Epithelial cell of prostate (primary cell): ENCODE measurements around the gene LDLRAP1.
"Not testable (repeated sequence)": the region's sequence is repeated elsewhere in the genome, so short reads cannot be mapped to it uniquely, and the experiment has no call there.

Source experiments
- DNase-seq: peaks from one replicate; pipeline ENCODE4 v3.0.0-alpha.2; 2011; ENCODE audit warnings: low read depth, low spot score
- H3K27ac ChIP-seq: fragments of 450-650 bp; 2 replicates; pipeline ENCODE4 v1.5.1; 2017; ENCODE audit warnings: mild to moderate bottlenecking

Gene LDLRAP1

DNA sequence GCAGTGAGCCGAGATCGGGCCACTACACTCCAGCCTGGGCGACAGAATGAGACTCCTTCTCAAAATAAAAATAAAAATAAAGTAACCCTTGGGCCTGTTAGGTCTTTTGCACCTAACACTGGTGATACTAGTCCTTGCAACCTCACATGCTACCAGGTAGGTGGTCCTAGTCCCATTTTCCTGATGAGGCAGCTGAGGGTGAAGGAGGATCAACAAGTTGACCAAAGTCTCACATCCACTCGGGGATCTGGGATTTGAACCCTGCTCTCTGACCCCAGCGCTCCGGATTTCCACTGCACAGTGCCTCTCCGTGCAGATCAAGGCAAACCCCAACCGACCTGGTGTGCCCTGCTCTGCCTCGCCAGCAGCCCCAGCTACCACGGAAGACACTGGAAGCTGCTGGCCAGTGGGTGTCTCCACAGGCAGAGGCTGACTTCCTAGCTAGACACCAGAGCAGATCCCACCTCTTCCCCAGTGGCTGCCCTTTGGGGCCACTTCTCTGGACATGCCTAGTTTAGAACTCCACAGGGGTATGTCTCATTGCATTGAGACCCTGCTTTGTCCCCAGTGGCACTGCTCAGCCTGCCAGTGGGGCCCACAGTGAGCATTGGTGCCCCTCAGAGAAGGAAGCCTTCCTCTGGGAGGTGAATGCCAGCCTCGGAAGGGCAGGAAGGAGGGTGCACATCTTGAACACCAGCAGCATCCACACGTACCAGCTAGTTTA lies 27.6 kb downstream of the LDLRAP1 start:
- DNase-seq: no peak
- no peak overlapping the region for H3K27ac ChIP-seq

DNA sequence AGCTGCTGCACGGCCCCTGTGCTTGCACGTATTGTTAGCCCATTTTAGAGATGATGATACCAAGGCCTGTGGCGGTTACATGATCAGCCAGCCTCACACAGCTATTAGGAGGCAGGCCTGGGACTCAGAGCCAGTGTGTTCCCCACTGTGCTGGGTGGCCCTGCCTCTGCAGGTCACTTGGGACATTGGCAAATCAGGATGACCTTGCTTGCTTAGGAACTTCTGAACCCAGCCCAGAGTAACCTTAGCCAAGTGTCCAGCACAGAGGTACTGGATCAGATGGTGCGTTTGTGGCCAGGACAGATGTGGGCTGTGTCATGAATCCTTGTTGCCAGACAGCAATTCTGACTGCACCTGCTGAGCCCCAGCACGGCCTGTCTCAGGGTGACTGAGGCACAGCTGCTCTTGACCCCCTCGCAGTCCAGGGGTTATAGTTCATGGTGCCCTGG lies 28.1 kb downstream of the LDLRAP1 start:
- no peak overlapping the region for H3K27ac ChIP-seq
- no peak for DNase-seq

DNA sequence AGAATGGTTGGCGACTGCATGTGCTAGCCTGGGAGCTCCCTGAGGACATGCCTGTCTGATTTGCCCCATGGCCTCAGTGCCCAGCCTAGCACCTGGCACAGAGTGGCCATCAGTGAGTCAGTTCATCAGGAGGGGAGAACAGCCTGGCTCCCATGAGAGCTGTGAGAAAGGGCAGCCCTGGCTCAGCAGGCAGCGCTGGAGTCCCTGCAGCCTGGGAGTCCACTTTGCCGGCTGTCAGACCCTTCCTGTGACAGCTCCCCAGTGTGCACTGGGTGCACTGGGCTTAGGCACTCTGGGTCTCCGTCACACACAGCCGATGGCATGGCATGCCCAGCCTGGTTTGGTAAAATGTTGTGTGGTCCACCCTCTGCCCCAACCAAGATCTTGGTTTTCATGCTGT lies 28.7 kb downstream of the LDLRAP1 start:
- DNase-seq: no peak
- H3K27ac ChIP-seq: no peak overlapping the region

DNA sequence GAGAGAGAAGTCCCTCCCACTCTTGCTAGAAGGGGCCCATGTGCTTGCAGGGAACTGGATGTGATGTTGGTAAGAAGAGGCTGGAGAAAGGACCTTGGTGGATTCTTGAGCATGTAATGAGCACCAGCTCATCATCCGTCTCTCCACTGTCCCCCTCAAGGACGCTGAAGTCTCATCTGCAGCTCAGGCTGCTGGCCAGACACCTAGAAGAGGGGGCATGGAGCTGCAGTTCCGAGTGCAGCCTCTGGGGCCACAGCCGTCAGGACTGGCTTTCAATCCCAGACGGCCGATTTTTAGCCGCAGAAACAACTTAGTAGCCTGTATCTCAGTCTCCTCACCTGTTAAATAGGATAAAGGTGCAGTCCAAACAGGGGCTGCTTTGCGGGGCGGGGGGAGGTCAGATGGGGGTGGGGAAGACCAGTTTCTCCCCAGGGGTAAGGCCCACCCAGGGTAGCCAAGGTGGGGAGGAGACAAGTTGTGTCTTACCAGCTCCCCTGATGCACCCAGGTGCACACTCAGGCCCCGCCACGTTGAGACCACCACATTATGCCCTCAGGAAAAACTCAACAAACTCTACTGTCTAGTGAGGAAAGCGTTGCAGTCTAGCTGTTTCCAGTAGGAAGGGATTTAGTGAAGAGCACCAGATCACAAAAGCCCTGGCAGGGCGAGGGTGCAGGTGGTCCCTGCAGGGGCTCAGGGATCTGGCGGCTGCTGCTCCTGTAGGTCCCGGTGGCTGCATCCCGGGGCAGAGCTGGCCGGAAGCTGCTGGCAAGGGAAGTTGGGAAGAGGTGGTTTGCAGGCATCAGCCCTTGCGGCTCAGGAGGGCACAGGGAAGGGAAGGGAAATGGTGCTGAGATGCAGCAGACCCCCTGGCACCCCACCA lies 29.5 kb downstream of the LDLRAP1 start:
- DNase-seq: no peak
- H3K27ac ChIP-seq: no peak overlapping the region

DNA sequence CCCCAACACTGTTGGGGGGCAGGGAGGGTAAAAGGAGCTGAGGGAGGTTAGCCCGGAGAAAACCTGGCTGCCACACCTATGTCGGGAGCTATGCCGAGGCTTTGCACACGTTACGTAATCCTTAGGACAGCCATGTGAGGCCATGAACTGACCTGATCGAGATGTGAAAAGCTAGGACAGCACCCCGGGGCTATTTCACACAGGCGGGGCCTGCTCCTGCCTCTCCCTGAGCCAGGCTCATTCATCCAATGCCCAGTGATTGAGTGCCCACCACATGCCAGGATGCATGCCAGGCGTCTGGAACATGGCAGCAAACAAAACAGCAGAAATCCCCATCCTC lies 30.2 kb downstream of the LDLRAP1 start:
- DNase-seq: no peak
- H3K27ac ChIP-seq: no peak overlapping the region

DNA sequence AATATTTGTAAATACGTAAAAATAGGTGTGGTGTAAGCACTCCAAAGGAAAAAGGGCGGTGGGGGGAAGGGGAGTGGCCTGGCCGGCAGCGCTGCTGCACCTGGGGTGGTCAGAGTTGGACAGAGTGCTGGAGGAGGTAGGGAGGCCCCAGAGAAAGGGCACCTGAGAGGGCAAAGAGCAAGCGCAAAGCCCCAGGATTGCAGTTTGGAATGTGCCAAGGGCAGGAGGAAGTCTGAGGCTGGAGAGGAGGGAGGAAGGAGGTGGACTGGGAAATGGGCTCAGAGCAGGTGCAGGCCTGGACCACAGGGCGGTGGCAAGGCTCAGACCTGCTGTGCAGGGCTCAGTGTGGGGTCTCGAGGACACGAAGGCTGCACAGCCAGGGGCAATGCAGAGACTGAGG lies 30.6 kb downstream of the LDLRAP1 start:
- DNase-seq: no peak
- H3K27ac ChIP-seq: no peak overlapping the region

DNA sequence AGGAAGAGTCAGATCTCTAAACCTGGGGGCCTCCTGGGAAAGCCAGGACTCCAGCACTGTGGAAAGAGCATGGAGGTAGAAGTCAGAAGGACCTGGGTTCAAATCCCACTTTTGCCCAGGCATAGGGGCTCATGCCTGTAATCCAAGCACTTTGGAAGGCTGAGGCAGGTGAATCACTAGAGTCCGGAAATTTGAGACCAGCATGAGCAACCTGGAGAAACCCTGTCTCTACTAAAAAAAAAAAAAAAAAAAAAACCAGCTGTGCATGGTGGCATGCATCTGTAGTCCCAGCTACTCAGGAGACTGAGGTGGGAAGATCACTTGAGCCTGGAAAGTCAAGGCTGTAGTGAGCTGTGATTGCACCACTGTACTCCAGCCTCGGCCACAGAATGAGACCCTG lies 31.8 kb downstream of the LDLRAP1 start:
- no peak for DNase-seq
- H3K27ac ChIP-seq: no peak overlapping the region

DNA sequence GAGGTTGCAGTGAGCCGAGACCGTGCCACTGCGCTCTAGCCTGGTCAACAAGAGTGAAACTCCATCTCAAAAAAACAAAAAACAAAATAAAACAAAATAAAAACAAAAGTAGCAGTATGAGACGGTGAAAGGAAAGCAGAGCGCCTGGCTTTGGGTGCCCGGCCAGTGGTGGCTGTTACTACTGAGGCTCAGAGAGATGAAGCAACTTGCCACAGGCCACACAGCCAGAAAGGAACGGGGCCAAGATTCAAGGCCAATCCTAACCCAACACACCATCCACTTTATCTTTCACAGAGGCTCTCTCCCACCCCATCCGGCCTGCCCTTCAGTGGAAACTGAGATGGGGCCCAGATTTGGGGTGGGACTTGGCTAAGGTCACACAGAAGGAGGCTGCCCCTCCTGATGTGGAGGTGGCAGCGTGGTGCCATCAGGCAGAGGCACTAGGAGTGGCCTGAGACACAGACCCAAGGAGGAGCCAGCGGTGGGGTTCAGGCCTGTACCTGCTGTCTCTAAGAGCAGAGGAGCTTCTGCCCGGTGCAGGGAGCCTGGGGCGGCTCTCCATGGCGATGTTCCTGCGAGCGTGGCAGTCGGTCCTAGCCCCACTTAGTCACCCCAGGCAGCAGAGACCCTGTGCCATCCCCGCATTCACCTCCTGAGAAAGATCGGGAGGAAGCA lies 33.2 kb downstream of the LDLRAP1 start:
- no peak overlapping the region for H3K27ac ChIP-seq
- DNase-seq: no peak

DNA sequence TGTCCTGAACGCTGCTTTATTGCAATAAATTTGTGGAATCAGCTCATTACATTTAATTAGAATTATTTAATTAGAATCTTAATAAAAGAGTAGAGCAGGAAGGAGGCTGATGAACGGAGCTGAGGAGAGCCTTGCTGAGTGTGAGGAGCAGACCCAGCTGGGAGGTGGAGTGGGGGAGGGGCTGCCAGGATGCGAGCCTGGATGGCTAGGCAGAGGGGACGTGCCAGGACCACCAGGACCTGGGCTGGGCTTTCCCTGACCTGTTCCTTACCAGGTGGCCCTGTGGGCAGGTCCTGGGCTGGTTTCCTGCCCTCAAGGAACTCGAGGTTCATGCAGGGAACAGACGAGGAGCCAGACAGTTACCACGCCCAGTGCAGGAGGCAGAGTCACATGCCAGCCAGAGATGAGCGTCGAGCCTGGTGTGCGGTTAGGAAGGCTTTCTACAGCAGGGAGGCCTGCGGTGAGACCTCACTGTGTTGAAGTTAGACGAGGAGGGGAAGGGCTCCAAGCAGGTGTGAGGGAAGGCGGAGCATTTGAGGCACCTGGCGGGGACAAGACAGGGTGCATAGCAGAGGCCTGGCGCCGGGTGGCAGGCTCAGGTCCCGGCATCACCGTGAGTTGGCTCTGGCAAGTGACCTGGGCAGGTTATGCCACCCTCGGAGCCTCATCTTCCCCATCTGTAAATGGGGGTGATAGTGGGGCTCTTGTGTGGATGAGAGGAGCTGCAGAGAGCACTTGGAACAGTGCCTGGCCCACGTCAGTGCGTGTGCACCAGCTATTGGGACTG lies 33.9 kb downstream of the LDLRAP1 start:
- no peak for DNase-seq
- no peak overlapping the region for H3K27ac ChIP-seq

DNA sequence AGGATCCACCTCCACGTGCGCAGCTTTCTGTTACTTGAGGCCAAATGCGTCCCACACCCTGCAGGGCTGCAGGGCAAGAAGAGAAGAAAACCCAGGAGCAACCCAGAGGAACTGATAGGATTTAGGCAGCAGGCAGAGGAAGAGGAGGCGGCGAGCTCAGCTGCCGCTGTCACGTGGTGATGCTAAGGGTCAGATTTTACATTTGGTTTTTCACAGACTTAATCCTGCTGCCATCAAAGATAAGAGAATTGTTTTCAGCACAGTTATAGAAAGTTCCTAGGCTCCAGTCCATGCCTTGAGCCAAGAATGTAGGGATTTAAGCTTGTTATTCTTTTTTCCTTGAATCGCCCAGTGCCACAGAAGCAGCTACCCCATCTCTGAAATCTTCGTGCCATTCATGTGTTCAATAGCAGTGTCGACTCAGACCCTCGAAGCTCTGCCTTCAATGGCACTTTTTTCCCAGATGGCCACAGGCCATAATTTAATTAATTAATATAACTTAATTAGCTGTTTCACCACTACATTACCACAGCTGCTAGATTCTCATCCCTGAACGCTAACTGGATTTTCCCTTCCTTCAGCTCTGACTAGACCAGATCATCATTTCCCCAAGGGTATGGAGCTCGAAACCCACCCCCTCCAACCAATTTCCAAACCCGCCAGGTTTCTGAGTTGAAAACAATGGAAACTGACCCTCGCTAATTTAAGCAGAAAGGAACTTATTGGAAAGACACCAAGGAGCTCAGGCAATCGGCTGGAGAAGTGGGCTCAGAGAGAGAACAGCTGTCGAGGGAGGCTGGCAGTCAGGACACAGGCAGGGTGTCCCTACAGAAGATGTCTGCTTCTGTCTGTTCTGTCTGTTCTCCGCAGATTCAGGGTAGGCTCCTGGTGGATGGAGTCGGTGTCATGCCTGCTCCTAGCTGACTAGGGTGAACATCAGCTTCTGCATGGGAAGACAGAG lies 36.2 kb downstream of the LDLRAP1 start:
- DNase-seq: no peak

DNA sequence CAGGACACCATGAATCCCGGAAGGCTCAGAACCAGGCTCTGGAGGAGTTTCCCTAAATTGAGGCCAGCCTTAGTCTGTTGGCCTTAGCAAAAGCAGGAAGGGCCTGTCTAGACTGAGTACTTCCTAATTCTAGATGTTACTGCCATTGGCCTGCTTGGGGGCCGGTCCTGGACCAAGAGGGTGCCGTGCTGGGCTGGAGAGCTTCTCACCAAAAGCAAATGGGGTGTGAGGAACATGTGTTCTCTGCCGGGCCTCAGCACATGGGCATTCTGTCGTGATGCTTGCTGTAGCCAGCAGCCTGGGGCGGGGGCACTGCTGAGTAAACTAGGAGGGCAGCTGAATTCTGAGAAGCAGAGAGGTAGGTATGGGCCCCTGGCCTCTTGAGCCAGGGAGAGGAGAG lies 37.5 kb downstream of the LDLRAP1 start:
- no peak overlapping the region for H3K27ac ChIP-seq
- DNase-seq: no peak

More for the DNA sequence above, 36.2 kb downstream of the LDLRAP1 start:
- no peak overlapping the region for H3K27ac ChIP-seq

DNA sequence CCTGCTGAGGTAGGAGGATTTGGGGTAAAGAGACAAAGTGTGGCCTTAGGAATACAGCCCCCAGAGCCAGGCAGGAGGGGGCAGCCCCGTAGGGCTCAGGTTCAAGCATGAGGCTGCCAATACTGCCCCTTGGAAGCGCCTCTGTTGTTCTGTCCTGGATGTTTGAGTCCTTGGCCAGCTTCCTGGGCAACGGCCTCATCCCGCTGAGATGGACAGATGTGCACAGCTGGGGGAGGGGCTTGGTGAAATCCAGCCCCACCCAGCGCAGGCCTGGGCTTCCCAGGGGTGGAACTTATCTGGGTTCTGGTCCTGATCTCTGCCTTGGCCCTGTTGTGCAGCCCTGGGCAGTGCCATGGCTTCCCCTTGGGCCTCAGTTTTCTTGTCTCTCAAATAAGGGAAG lies 38.4 kb downstream of the LDLRAP1 start:
- no peak overlapping the region for H3K27ac ChIP-seq
- no peak for DNase-seq

DNA sequence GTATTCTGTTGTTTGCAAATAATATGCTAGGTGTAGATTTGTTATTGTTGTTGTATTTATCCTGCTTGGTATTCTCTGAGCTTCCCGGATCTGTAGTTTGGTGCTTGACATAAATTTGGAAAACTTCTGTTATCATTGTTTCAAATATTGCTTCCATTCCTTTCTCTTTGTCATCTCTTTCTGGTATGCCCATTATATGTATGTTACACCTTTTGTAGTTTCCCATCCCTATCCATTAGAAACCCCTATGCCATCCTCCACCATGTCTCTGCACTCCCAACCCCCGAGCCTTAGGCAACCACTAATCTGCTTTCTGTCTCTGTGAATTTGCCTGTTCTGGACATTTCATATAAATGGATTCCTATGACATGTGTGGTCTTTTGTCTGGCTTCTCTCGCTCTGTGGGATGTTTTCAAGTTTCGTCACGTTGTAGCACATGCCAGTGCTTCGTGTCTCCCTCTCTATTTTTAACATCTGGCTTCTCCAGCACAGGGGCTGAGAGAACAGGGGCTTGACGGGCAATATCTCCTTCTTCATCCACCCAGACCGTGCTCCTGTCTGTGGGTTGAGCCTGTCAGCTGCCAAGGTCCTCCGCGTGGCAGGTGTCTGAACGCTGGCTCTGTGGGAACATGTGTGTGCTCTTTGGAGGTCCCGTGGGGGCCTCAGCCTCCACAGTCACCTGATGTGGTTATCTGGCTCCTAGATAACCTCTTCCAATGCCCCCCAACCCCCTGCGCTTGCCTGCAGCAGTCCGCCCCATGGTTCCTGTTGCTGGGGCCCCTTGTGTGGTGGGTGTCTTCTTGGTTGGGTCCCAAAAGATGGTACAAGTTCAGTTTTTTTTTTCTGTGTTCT lies 40.3 kb downstream of the LDLRAP1 start:
- no peak for DNase-seq
- H3K27ac ChIP-seq: no peak overlapping the region

DNA sequence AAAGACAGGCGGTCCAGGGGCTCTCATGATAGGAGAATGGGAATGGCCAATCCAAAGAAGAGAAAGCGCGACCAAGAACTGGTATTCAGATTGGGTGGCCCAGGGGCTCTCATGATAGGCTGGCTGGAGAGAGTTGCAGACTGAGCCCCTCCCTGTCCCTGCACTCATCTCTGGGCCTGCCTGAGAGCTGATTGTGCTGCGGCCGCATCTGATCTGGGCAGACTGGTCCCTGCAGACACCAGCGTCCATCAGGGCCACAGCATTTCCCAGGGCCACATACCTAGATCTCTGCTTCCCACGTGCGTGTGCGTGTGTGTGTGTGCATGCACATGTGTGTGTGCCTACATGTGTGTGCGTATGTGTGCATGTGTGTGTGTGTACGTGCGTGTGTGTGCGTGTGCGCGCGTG lies 42.8 kb downstream of the LDLRAP1 start:
- H3K27ac ChIP-seq: no peak overlapping the region
- DNase-seq: no peak

DNA sequence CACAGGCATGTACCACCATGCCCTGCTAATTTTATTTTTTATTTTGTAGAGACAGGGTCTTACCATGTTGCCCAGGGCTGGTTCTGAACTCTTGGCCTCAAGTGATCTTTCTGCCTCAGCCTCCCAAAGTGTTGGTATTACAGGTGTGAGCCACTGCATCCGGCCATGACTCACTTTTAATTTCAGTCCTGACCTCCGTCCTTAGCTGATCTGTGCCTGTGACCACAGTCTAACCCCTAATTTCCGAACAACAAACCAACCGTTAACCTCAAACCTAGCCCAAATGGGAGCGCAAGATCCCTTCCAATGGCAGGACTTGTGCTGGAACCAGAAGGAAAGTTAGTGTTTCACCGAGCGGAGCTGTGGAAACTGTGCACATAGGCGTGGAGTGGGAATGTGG lies 43.9 kb downstream of the LDLRAP1 start:
- no peak overlapping the region for H3K27ac ChIP-seq
- DNase-seq: no peak

DNA sequence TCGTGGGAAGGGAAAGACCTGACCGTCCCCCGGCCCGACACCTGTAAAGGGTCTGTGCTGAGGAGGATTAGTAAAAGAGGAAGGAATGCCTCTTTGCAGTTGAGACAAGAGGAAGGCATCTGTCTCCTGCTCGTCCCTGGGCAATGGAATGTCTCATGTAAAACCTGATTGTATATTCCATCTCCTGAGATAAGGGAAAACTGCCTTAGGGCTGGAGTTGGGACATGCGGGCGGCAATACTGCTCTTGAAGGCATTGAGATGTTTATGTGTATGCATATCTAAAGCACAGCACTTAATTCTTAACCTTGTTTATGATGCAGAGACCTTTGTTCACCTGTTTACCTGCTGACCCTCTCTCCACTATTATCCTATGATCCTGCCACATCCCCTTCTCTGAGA lies 44.8 kb downstream of the LDLRAP1 start:
- H3K27ac ChIP-seq: not testable (repeated sequence)

DNA sequence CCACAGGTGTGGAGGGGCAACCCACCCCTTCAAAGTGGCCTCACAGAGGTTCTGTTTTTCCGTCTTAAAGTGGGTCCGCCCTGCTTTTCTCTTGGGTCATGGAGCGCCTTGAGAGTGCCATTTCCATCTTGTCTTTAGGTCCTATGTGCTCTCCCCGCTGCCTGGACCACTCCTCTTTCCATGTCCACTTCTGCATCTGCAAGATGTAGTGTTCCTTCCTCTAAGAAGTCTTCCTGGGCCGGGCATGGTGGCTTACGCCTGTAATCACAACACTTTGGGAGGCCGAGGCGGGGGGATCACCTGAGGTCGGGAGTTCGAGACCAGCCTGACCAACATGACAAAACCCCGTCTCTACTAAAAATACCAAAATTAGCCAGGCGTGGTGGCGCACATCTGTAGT lies 45.4 kb downstream of the LDLRAP1 start:
- not testable (repeated sequence) for H3K27ac ChIP-seq, DNase-seq

More for the DNA sequence above, 44.8 kb downstream of the LDLRAP1 start:
- not testable (repeated sequence) for DNase-seq

DNA sequence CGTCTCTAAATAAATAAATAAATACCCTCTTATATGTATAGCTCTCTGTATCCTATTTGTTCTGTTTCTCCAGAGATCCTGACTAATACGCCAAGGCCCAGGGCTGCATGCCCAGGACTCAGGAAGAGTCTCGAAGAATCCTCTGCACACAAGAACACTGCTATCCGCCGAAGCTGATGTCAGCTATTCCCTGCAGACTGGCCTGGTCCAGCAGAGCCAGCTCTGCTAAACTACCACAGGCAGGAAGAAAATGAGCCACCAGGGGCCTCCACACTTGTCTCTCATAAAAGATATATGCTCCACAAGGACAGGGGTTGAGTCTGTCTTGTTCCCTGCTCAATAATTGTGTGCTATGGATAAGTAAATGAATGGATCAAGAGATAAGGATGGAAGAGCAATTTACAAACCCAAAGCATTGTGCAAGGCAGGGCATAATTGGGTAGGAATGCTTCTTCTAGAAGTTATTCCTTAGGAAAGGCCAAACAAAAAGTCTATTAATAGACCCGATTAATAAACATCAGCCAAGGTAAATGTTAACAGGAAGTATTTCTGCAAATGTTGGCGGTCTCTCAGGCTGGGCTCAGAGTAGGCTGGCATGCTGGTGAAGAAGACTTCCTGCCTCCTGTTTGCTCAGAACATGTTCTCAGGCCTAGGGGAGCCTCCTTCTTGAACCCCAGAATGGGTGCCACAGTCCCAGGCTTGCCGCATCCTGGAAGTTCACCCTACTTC lies 46.9 kb downstream of the LDLRAP1 start:
- DNase-seq: no peak
- H3K27ac ChIP-seq: no peak overlapping the region
